Activated CD4-positive, alpha-beta T cell treated with anti-CD3 and anti-CD28 coated beads, Interleukin-10, Interleukin-2, amounts not matched to agents 100 ng/mL and 50 ng/mL, durations not matched to agents 16 hours and 8 hours (primary cell): Measurements from ENCODE around the gene GYPC.
"Not testable (repeated sequence)": the region's sequence is repeated elsewhere in the genome, so short reads cannot be mapped to it uniquely, and the experiment has no call there.

Experiments
- DNase-seq: peaks from one replicate; pipeline ENCODE4 v3.0.0-alpha.2; 2020

Gene GYPC

GRCh38 chr2:126703311-126703710, 47.4 kb downstream of the GYPC start:
- DNase-seq = no peak

DNA sequence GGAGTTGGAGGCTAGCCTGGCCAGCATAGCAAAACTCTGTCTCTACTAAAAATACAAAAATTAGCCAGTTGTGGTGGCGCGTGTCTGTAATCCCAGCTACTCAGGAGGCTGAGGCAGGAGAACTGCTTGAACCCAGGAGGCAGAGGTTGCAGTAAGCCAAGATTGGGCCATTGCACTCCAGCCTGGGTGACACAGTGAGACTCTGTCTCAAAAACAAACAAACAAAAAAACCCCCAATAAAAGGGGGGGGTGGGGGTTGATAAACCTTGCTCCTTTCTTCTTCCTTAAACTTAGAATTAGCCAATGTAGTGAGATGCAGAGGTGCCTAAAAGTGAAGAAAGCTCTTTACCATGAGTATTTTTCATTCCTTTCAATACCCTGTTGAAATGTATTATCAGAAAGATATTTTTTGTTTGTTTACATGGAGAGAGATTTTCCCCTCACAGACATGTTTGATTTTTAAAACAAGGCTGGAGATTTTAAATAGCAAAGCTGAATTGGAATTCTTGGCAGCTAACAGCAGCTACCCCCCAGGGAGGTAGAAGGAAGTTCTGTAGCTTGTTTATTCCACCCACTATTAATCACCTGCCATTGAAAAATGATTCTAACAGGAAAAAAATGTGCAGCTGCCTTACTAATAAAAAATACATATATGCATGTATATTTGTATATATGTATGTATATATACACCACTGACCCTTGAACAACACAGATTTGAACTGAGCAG, 48.6 kb downstream of the GYPC start:
- DNase-seq = no peak

DNA sequence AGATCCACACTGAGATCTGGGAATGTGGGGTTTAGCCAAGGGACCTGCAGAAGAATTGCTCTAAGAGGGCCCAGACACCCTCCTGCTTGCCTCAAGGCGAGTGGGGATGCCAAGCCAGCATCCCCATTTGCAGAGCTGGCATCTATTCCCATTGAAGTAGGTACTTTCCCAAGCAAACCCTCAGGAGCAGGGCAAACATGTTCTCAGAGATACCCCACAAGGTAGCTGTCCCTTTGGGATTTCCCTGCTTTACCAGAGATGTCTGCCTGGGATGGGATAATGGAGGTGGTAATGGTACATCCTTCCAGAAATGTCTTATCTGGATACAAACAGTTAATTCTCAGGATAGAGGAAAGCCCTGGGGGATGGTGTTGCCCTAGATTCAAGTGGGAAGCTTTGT, 51.2 kb downstream of the GYPC start:
- DNase-seq = no peak

DNA sequence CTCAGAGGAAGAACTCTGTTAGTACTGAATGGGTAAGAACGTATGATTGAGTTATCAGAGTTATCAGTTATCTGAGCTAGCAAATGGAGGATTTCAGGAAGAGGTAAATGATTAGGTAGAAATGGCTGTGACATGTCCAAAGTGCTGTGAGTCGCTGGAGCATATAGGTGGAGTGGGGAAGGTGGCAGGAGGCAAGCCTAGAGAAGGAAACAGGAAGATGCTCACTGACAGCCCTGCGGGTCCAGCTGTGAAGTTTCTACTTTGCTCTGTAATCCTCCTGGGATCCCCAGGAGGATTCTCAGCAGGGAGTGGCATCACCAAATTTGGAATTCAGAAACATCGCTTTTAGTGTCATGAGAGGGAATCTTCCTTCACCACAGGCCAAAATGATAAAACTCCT, 52.0 kb downstream of the GYPC start:
- no peak for DNase-seq

DNA sequence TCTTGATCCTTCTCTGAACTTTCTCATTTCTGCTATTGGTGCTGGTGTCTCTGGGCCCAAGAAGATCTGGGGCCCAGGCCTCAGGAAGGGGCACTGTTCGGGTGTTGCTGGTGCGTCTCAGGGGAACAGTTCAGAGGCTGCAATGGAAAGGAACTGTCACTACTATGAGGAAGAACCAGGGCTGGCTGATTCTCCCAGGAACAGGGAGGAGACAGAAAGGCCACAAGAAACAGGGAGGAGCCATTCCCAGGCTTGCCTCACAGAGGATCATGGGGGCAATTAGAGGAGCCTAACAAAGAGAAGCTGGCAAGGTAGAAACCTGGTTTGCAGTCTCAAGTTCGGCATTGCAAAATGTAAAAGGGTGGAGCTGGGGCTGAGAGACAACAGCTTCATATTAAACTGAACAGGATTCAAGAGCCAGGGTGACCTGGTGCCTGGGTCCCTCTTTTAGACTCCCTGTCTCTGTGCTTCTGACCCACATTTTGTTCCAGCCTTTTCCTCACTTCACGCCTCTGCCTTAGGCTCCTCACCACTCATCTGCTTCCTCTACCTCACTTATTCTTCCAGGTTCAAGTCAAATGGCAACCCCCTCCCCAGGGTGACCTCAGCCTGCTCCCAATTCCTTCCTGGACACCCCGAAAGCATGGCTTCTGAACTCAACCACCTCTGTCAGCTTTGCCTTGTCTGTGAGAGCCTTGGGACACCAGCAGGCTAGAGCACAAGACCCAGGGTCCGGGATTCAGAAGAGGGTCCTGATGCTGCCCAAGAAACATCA, 58.4 kb downstream of the GYPC start:
- no peak for DNase-seq

- no peak for DNase-seq
These were observed 59.2 kb downstream of the GYPC start for GRCh38 chr2:126715111-126715510.

DNA sequence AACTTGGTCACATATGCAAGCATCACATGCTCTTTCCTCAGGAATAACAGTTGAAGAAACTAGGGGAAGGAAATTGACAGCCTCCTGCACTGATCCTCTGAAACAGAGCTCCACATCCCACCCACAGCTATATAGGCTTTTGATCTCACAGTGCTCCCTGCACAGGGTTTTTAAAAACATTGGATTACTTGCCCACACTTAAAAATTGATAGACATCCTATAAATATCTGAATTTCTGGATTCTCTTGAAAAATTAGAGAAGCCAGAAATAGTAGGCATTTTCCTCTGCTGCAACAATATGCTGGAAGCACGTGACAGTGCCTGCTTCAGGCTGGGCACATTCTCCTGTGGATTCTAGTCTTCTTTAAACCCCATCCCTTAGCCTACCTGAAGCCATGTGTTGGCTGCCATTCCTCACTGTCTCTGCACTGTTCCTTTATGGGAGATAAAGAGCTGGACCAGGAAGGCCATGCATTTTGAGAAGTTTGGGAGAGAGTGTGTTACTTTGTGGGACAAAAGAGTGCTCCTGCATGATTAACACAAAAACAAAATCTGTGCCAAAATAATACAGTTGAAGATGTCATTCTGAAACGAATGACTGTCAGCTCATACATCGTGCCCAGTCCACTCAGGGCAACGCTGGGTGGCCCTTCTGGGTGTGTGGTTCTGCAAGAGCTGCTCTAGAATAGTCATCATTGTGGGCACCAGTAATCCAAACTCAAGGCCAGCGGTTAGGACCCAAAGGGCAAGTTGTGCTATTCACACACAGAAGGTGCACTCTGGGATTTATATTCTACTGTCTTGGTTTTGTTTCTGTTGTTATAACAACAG, 59.8 kb downstream of the GYPC start:
- DNase-seq = no peak

DNA sequence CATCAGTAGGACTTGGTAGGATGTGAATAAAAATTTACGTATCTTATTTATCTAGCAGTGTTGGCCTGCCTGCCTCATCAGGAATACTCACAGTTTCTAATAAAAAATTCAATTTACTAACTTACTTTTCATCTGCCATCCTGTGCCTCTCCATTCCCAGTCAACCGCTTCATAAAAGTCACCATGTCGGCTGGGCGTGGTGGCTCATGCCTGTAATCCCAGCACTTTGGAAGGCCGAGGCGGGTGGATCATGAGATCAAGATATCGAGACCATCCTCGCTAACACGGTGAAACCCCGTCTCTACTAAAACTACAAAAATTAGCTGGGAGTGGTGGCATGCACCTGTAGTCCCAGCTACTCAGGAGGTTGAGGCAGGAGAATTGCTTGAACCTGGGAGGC, 61.3 kb downstream of the GYPC start:
- not testable (repeated sequence) for DNase-seq

- DNase-seq = no peak
These were observed 62.0 kb downstream of the GYPC start for GRCh38 chr2:126717928-126718327.

DNA sequence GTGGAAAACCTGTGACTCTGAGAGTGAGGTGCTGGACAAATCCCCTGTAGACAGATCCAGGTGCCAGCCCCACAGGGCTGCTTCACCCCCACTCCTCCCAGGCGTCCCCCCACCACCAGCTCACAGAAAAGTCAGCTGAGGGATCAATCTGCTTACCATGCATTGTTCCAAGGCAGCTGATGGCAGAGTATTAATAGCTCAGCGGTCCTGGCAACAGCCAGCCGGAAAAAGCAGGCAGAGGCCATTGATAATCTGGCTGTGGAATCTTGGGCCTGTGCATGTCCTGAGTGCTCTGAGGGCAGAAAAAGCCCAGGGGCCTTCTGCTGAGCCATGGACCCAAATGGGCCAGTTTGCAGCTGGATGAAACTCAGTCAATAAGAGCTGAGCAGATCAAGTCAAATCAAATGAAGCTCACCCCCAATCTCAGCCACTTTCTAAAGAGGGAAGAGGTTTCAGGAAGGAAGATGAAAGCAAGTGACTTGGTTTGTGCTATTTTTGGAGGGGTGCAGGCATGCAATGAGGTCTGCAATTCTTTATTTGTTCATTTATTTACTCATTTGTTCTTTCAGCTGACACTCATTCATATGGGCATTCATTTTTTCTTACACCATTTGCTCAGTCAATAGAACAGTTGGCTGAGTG, 63.4 kb downstream of the GYPC start:
- no peak for DNase-seq

DNA sequence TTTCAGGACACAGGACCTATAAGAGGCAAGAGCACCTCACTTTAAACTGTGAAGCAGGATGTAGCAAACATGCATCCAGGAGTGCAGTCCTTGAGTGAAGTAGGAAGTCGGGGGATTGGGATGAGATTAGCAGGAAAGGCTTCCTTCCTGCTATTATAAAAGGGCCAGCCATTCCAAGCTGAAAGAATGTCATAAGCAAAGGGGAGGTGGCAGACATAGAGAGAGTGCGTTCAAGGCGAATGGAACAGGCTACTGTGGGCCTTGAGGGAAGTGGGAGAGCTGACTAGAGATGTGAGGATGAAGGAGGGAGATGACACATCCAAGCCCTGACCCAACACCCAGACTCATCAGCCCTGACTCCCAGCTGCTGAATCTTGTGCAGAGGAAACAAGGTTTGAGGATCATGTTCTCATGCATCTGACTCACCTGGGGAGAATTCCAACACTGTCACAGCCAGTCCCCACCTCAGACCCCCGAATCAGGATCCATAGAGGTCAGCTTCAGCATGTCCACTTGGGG, 63.9 kb downstream of the GYPC start:
- DNase-seq = no peak

DNA sequence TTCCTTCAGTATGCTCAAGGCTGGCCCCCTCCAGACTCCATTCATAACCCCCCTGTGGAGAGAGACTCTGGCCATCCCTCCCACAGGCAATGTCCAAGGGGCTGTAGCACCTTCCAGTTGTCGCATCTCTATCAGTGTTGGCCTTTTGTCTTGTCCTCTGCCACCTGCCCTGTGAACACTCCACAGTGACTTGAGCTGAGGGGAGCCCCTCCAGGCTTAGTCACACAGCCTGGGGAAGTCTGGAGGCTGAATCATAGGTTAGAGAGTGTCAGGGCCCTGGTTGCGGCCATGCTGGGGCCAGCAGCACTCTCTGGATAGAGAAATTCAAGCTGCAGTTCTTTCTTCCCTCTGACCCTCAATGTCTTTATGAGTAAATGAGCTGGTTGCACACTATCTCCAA, 64.7 kb downstream of the GYPC start:
- DNase-seq = no peak

GRCh38 chr2:126722081-126722480, 66.1 kb downstream of the GYPC start:
- no peak for DNase-seq

DNA sequence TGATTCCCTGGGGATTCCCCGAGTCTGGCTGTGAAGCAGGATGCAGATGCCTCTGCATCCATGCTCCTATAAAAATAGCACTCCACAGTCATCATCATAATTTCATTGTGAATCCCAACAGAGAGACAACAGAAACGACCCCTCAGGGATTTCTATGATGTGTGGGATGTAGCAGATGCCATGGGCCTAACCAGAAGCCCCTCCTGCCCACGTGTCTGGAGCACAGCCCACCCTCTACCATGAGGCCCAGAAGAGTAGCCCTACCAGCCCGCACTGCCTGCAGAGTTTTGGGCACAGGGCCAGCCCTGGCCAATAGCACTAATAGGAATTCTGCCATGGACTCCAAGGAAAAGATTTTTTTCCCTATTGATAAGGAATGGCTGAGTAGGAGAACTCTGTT, 66.6 kb downstream of the GYPC start:
- no peak for DNase-seq

GRCh38 chr2:126723281-126723815, 67.4 kb downstream of the GYPC start:
- DNase-seq = no peak

GRCh38 chr2:126725580-126725979, 69.6 kb downstream of the GYPC start:
- no peak for DNase-seq

DNA sequence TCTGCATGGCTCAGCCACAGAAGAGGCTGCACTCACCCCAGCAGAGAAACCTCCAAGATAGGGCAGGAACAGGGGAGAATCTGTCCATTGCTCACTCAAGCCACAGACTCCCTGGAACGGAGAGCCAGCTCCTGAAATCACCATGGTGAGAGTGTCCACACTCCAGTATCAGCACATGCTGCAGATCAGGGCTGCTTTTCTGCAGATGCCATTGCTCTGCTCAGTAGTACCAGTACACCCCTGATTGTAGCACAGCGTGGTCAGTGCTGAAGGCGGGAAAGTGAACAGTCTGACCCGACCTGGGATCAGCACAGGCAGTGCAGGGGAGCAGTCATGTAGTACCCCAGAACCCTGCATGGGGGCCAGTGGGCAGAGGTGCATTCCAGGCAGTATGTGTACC, 73.9 kb downstream of the GYPC start:
- no peak for DNase-seq

DNA sequence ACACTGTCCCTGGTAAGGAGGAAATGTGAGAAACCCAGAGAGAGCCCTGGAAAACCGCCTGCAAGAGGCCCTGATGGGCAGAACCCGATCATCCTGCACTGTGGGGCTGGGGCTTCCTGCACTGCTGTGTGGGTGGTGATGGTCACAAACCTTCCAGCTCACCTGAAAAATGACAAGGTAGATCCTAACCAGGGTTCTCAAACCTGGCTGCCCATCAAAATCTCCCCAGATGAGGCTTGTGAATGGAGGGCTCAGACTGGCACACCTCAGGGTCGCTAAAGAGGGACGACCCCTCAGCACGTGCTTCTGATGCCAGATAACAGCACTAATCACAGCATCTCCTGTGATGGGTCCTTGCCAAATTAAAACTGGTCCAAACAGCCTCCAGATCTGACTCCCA, 74.7 kb downstream of the GYPC start:
- no peak for DNase-seq

- no peak for DNase-seq
These were observed 75.4 kb downstream of the GYPC start for GRCh38 chr2:126731353-126731752.

GRCh38 chr2:126732682-126733245, 76.8 kb downstream of the GYPC start:
- no peak for DNase-seq

DNA sequence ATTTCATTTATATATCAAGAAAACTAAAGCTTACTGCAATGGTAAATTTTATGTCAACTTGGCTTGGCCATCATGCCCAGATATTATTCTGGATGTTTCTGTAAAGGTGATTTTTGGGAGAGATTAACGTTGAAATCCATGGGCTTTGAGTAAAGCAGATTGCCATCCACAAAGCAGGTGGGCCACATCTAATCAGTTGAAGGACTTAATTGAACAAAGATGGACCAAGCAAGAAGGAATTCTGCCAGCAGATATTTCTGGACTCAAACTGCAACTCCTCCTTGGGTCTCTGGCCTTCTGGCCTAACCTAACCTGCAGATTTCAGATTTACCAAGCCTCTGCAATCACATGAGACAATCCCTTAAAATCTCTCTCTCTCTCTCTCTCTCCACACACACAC, 77.8 kb downstream of the GYPC start:
- no peak for DNase-seq

GRCh38 chr2:126736133-126736874, 80.3 kb downstream of the GYPC start:
- no peak for DNase-seq
